ENCODE data around the gene CSNK2A1. TPM values are rescaled to one million over a fixed set of nuclear protein-coding genes. Genes with fewer than 3 reads are reported as not detected.

The CSNK2A1 gene
- total and polyA plus RNA-seq, 2 donors (not counting 1 experiment from before 2014, with no cell fraction given), result 28.3 to 125 TPM

- intact Hi-C loops (cut with micrococcal nuclease), result no loop called here
- Histone ChIP-seq H3K4me1 (ENCODE audit: control insufficient read depth in 2 of 2, insufficient read depth in 2 of 2, low read length in 2 of 2) (peaks cover 26 to 37% of the 10 kb centered on the region in 2 donors), H4K20me1 (ENCODE audit: control insufficient read depth, insufficient read depth, low read length, poor library complexity, severe bottlenecking) (no peaks in the 10 kb centered on the region), H2AFZ (ENCODE audit: insufficient read depth, low read depth, low read length, poor library complexity, severe bottlenecking) (peak overlapping the region; percentile 63), H3K4me3 (ENCODE audit: control extremely low read depth in 1 of 5, extremely low read depth in 1 of 5, insufficient read depth in 1 of 5, low read depth in 2 of 5, low read length in 4 of 5) (peak overlapping the region; percentile 1 to 45 (median 39)), H3K27me3 (replicated peaks in 1 of 4; ENCODE audit: control extremely low read depth in 1 of 4, control insufficient read depth in 3 of 4, insufficient read depth in 4 of 4, low read length in 3 of 4) (no peaks in the 10 kb centered on the region), H3K79me2 (ENCODE audit: control insufficient read depth, insufficient read depth, low read length) (peaks cover 3% of the 10 kb centered on the region), H3K4me2 (replicated peaks; ENCODE audit: low read depth, low read length, poor library complexity, severe bottlenecking) (peak overlapping the region; percentile 72), H3K36me3 (replicated peaks in 1 of 2; ENCODE audit: control extremely low read depth in 1 of 2, control insufficient read depth in 1 of 2, extremely low read depth in 1 of 2, insufficient read depth in 2 of 2, low read length in 1 of 2) (peaks cover 3 to 58% of the 10 kb centered on the region in 2 experiments), H3K9me3 (ENCODE audit: control extremely low read depth in 1 of 3, control insufficient read depth in 2 of 3, insufficient read depth in 1 of 3, low read length in 2 of 3) (no peaks in the 10 kb centered on the region), H3K9ac (ENCODE audit: low read length) (peak overlapping the region; percentile 51), H3K27ac (ENCODE audit: low read length in 2 of 2) (peak overlapping the region; percentile 4 to 74)
- Mint-ChIP-seq H3K27ac (peak overlapping the region; percentile 88), H3K27me3 (no peaks in the 10 kb centered on the region), H3K4me3 (peak overlapping the region; percentile 83), H3K4me1 (peaks cover 51% of the 10 kb centered on the region), H3K9me3 (ENCODE audit: insufficient read depth) (no peaks in the 10 kb centered on the region)
- TF ChIP-seq, protein P1, sequence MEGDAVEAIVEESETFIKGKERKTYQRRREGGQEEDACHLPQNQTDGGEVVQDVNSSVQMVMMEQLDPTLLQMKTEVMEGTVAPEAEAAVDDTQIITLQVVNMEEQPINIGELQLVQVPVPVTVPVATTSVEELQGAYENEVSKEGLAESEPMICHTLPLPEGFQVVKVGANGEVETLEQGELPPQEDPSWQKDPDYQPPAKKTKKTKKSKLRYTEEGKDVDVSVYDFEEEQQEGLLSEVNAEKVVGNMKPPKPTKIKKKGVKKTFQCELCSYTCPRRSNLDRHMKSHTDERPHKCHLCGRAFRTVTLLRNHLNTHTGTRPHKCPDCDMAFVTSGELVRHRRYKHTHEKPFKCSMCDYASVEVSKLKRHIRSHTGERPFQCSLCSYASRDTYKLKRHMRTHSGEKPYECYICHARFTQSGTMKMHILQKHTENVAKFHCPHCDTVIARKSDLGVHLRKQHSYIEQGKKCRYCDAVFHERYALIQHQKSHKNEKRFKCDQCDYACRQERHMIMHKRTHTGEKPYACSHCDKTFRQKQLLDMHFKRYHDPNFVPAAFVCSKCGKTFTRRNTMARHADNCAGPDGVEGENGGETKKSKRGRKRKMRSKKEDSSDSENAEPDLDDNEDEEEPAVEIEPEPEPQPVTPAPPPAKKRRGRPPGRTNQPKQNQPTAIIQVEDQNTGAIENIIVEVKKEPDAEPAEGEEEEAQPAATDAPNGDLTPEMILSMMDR (IDR thresholded peaks at IDR 0.05), result no peak
- TF ChIP-seq EZH2 (IDR thresholded peaks at IDR 0.05; ENCODE audit: borderline replicate concordance, insufficient read depth, low read depth, low read length, poor library complexity, severe bottlenecking), result no peak
- ChIA-PET POLR2A (no interaction called here), CTCF (interaction anchor here (1.4 to 2.3 kb wide), 3 partner anchors 23 to 38 kb away, joined by 3 to 5 read pairs (median 3); partner anchors contain the start of gene TBC1D20)
- 29% methylated on average over 14 of the region's 18 CpGs for WGBS (ENCODE audit: insufficient coverage)
- ATAC-seq (ENCODE audit: low read depth) (peak; percentile 35), DNase-seq (peak; percentile 45)
Observed at GRCh38 chr20:438571-439469, 104.8 kb downstream of the CSNK2A1 start.
